SH-SY5Y (cell line): Measurements from ENCODE around the gene ZNF860.

Source experiments
- GATA2 ChIP-seq: IDR thresholded peaks from 2 replicates; pipeline ENCODE4 v1.6.1; 2011; ENCODE audit warnings: mild to moderate bottlenecking, low read depth, low read length
- GATA3 ChIP-seq: IDR thresholded peaks from 2 replicates; pipeline ENCODE4 v1.6.1; 2011; ENCODE audit warnings: low read depth, mild to moderate bottlenecking, low read length, moderate library complexity

DNA sequence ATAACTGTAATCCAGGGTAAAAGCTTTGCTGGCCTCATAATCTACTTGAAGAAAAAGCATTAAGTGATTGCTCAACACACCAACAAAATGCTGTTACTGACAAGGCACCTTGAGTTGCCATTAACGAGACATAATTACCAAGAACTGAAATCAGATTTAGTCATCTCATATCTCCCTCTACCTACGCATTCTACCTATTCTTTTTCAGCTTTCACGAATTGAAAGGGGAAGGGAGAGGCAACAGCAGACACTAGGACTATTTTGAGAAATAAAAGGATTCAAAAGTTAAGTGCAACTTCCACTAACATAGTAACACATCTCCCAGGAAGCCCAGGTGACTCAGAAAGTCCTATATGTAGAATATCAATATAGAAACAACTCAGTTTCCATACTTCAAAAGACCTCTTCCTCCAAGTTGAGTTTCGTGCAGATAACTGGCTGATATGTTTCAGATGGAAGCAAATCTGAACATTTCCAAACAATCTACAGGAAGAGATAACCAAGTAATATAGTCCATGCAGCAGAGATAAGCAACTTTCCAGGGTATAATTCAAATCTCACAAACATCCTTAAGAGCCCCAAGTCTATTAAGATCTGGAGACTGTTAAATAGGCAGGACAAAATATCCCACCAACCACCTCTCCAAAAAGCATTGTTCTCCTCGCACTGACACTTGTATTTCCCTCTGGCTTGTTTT is 2.4 kb upstream of the ZNF860 start:
- TF ChIP-seq GATA3, result no peak
- TF ChIP-seq GATA2, result no peak
